Right forelimb (tissue), 1 donor: ENCODE results near the gene CDCA4.

ENCODE experiments used
- DNase-seq: peaks from one replicate; pipeline ENCODE4 v3.0.0-alpha.2; 2018

The CDCA4 gene

GRCh38 chr14:104985675-104986486, 35.0 kb downstream of the CDCA4 start, which contains the start of gene CLBA1:
Gene CLBA1 (plus strand): TSS chr14:104985788. CDS start chr14:104986432, 644 bp downstream.
- DNase-seq, result peak; percentile 94

GRCh38 chr14:104984056-104984894, 36.6 kb downstream of the CDCA4 start:
- DNase-seq, result no peak

GRCh38 chr14:104983231-104983721, 37.6 kb downstream of the CDCA4 start:
- no peak for DNase-seq

GRCh38 chr14:104982548-104983230, 38.2 kb downstream of the CDCA4 start:
- peak; percentile 17 for DNase-seq

- no peak for DNase-seq
Measured at GRCh38 chr14:104981699-104982541, 39.0 kb downstream of the CDCA4 start.

GRCh38 chr14:104980611-104981531, 40.0 kb downstream of the CDCA4 start:
- no peak for DNase-seq

- no peak for DNase-seq
Measured at GRCh38 chr14:104979758-104980610, 40.9 kb downstream of the CDCA4 start.

- DNase-seq, result no peak
Measured at GRCh38 chr14:104978746-104979691, 41.9 kb downstream of the CDCA4 start.

GRCh38 chr14:104977681-104978653, 42.9 kb downstream of the CDCA4 start, which contains the start of gene AHNAK2:
Gene AHNAK2 (minus strand): TSS chr14:104978374. CDS start chr14:104978237, 137 bp downstream.
- DNase-seq, result peak; percentile 80

- no peak for DNase-seq
Measured at GRCh38 chr14:104977008-104977680, 43.7 kb downstream of the CDCA4 start.

GRCh38 chr14:104976198-104977007, 44.5 kb downstream of the CDCA4 start:
- peak; percentile 85 for DNase-seq

- no peak for DNase-seq
Measured at GRCh38 chr14:104975481-104976197, 45.2 kb downstream of the CDCA4 start.

GRCh38 chr14:104974665-104975390, 46.1 kb downstream of the CDCA4 start:
- DNase-seq, result no peak

- no peak for DNase-seq
Measured at GRCh38 chr14:104974146-104974541, 46.7 kb downstream of the CDCA4 start.
